Measurements from ENCODE around the gene APOBR. TPM values are rescaled to one million over a fixed set of nuclear protein-coding genes. Genes with fewer than 3 reads are reported as not detected.

The APOBR gene
- total and polyA plus RNA-seq, 4 donors = 0.28 to 1.5 (median 1.3) TPM

GRCh38 chr16:28527985-28528384 lies 33.5 kb downstream of the APOBR start:
- no peak for DNase-seq (ENCODE audit: low spot score)
- Histone ChIP-seq H3K27ac (ENCODE audit: low read depth in 1 of 2, low read length in 2 of 2) (peak overlapping the region; percentile 87 to 95), H3K4me1 (ENCODE audit: control insufficient read depth in 4 of 4, insufficient read depth in 4 of 4, low read length in 3 of 4) (peaks cover 6 to 49% (median 32%) of the 10 kb centered on the region in 4 donors), H3K9me3 (ENCODE audit: control insufficient read depth in 4 of 4, low read length in 3 of 4) (no peaks in the 10 kb centered on the region), H3K36me3 (ENCODE audit: control insufficient read depth in 4 of 4, insufficient read depth in 3 of 4, low read depth in 1 of 4, low read length in 3 of 4) (no peaks in the 10 kb centered on the region), H3K4me3 (ENCODE audit: low read depth in 1 of 3, low read length in 3 of 3) (no peak overlapping the region), H3K9ac (ENCODE audit: low read depth in 1 of 2, low read length in 2 of 2) (peak overlapping the region in 1 of 2 donors; percentile 66), H3K27me3 (ENCODE audit: control insufficient read depth in 4 of 4, insufficient read depth in 4 of 4, low read length in 3 of 4) (no peaks in the 10 kb centered on the region)
- no peak for TF ChIP-seq YY1 (IDR thresholded peaks at IDR 0.05)
- no peak for TF ChIP-seq JUND (IDR thresholded peaks at IDR 0.05)
- no peak for TF ChIP-seq EGR1 (IDR thresholded peaks at IDR 0.05; ENCODE audit: low read depth in 2 of 2)
- 53% methylated on average over 5 of the region's 5 CpGs for WGBS

- Histone ChIP-seq H3K4me1 (ENCODE audit: control insufficient read depth in 4 of 4, insufficient read depth in 4 of 4, low read length in 3 of 4) (peaks cover 10 to 51% (median 36%) of the 10 kb centered on the region in 4 donors), H3K9me3 (ENCODE audit: control insufficient read depth in 4 of 4, low read length in 3 of 4) (no peaks in the 10 kb centered on the region), H3K4me3 (ENCODE audit: low read depth in 1 of 3, low read length in 3 of 3) (no peak overlapping the region), H3K36me3 (ENCODE audit: control insufficient read depth in 4 of 4, insufficient read depth in 3 of 4, low read depth in 1 of 4, low read length in 3 of 4) (no peaks in the 10 kb centered on the region), H3K27me3 (ENCODE audit: control insufficient read depth in 4 of 4, insufficient read depth in 4 of 4, low read length in 3 of 4) (no peaks in the 10 kb centered on the region), H3K27ac (ENCODE audit: low read depth in 1 of 2, low read length in 2 of 2) (peak overlapping the region; percentile 87 to 95), H3K9ac (ENCODE audit: low read depth in 1 of 2, low read length in 2 of 2) (peak overlapping the region in 1 of 2 donors; percentile 66)
- TF ChIP-seq MAX (IDR thresholded peaks at IDR 0.05) = no peak
- TF ChIP-seq HNF4A (conservative IDR thresholded peaks at IDR 0.05) = peak; percentile 65 to 79
- TF ChIP-seq FOXA2 (IDR thresholded peaks at IDR 0.05) = peak; percentile 82
- TF ChIP-seq JUND (IDR thresholded peaks at IDR 0.05) = peak in 1 of 2 donors; percentile 58
- peak; percentile 77 for TF ChIP-seq SP1 (IDR thresholded peaks at IDR 0.05)
- TF ChIP-seq RXRA (IDR thresholded peaks at IDR 0.05) = peak; percentile 72 to 87
- TF ChIP-seq NR2F2 (IDR thresholded peaks at IDR 0.05) = no peak
- TF ChIP-seq FOXA1 (IDR thresholded peaks at IDR 0.05) = peak; percentile 80
- TF ChIP-seq HNF4G (IDR thresholded peaks at IDR 0.05) = no peak
- TF ChIP-seq GABPA (IDR thresholded peaks at IDR 0.05 in 1 of 2, conservative IDR thresholded peaks at IDR 0.05 in 1 of 2) = no peak
- TF ChIP-seq ZBTB33 (IDR thresholded peaks at IDR 0.05) = peak; percentile 29
- TF ChIP-seq YY1 (IDR thresholded peaks at IDR 0.05) = peak; percentile 96
- TF ChIP-seq EGR1 (IDR thresholded peaks at IDR 0.05; ENCODE audit: low read depth in 2 of 2) = no peak
- TF ChIP-seq TAF1 (conservative IDR thresholded peaks at IDR 0.05) = no peak
- no peak for TF ChIP-seq ATF3 (IDR thresholded peaks at IDR 0.05)
- TF ChIP-seq CTCF (IDR thresholded peaks at IDR 0.05; ENCODE audit: low read depth, low read length, missing input control) = no peak
- peak; percentile 75 for TF ChIP-seq REST (IDR thresholded peaks at IDR 0.05)
- TF ChIP-seq RAD21 (IDR thresholded peaks at IDR 0.05) = peak; percentile 38 to 44
- 30% methylated on average over 5 of the region's 5 CpGs for WGBS
- no peak for DNase-seq (ENCODE audit: low spot score)
Measured at GRCh38 chr16:28528463-28528867, 34.0 kb downstream of the APOBR start.
